ENCODE results near the gene GMDS. TPM values are rescaled to one million over a fixed set of nuclear protein-coding genes. Genes with fewer than 3 reads are reported as not detected.

Gene GMDS
- total RNA-seq, 3 donors from 2014 or later (not counting 1 experiment from before 2014, with no cell fraction given): 23.6 to 31.0 (median 26.4) TPM

DNA sequence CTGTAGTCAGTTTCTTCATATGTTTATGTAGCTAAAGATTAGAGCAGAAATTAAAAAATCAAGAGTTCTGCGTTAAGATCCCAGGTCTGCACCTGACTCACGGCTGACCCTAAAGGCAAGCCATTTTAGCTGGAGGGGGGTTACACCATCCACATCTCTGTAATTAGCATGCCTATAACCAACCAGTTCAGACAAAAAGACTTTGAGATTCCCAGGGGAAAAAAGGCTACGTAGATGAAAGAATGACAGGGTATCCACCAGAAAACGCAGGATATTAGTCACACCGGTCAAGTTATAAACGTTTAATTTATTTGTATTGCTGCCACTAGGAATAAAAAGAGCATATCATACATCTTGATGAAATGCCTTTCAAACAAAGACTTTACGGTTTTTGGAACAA lies 336.6 kb downstream of the GMDS start:
- no peak overlapping the region for H3K4me3 Mint-ChIP-seq
- Histone ChIP-seq H3K4me3 (ENCODE audit: low read length) (no peak overlapping the region), H3K9me3 (ENCODE audit: control insufficient read depth, insufficient read depth, low read length) (no peaks in the 10 kb centered on the region), H3K4me1 (ENCODE audit: control insufficient read depth, insufficient read depth, low read length) (no peaks in the 10 kb centered on the region), H3K36me3 (ENCODE audit: control insufficient read depth, insufficient read depth, low read length) (no peaks in the 10 kb centered on the region), H3K27me3 (ENCODE audit: control insufficient read depth, insufficient read depth, low read length) (no peaks in the 10 kb centered on the region), H3K27ac (ENCODE audit: low read length) (no peak overlapping the region)
- H3K27ac Mint-ChIP-seq: no peak overlapping the region
- H3K4me1 Mint-ChIP-seq: peaks cover 0 to 4% of the 10 kb centered on the region in 2 donors
- intact Hi-C loops (cut with micrococcal nuclease): no loop called here
- no peaks in the 10 kb centered on the region for H3K27me3 Mint-ChIP-seq (ENCODE audit: low read depth in 2 of 2)
- WGBS (ENCODE audit: insufficient coverage): 93% methylated on average over 7 of the region's 7 CpGs
- H3K36me3 Mint-ChIP-seq: no peaks in the 10 kb centered on the region
- ATAC-seq (no peak), DNase-seq (no peak)
- TF ChIP-seq, protein P1, sequence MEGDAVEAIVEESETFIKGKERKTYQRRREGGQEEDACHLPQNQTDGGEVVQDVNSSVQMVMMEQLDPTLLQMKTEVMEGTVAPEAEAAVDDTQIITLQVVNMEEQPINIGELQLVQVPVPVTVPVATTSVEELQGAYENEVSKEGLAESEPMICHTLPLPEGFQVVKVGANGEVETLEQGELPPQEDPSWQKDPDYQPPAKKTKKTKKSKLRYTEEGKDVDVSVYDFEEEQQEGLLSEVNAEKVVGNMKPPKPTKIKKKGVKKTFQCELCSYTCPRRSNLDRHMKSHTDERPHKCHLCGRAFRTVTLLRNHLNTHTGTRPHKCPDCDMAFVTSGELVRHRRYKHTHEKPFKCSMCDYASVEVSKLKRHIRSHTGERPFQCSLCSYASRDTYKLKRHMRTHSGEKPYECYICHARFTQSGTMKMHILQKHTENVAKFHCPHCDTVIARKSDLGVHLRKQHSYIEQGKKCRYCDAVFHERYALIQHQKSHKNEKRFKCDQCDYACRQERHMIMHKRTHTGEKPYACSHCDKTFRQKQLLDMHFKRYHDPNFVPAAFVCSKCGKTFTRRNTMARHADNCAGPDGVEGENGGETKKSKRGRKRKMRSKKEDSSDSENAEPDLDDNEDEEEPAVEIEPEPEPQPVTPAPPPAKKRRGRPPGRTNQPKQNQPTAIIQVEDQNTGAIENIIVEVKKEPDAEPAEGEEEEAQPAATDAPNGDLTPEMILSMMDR (IDR thresholded peaks at IDR 0.05): no peak
- H3K9me3 Mint-ChIP-seq: no peaks in the 10 kb centered on the region

DNA sequence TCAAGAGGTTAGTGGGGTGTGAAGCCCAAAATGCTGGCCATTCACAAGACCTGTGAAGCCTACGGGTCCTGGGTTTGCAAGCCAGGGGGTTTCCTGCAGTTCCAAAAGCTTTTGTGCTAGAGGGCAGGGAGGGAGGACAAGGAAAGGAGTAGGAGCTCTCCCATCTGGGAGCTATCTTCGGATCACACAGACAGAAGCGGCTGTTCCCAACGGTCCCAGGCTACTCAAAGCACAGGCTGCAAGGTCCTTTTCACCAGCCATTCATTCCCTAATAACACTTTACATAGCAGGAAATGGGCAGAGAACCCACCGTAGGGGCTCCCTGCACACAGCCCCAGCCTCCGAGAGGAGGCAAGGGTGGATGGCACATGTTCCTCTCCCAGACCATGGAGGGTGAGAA lies 338.8 kb downstream of the GMDS start:
- H3K27ac Mint-ChIP-seq: no peak overlapping the region
- H3K4me1 Mint-ChIP-seq: no peaks in the 10 kb centered on the region
- no peak for ATAC-seq
- no peaks in the 10 kb centered on the region for H3K36me3 ChIP-seq (ENCODE audit: control insufficient read depth, insufficient read depth, low read length)
- no peaks in the 10 kb centered on the region for H3K36me3 Mint-ChIP-seq
- H3K9me3 ChIP-seq (ENCODE audit: control insufficient read depth, insufficient read depth, low read length): no peaks in the 10 kb centered on the region
- no peaks in the 10 kb centered on the region for H3K4me1 ChIP-seq (ENCODE audit: control insufficient read depth, insufficient read depth, low read length)
- TF ChIP-seq, protein P1 (IDR thresholded peaks at IDR 0.05): no peak
- intact Hi-C loops (cut with micrococcal nuclease): no loop called here
- H3K4me3 Mint-ChIP-seq: no peak overlapping the region
- no peak for DNase-seq
- 92% methylated on average over 6 of the region's 6 CpGs for WGBS (ENCODE audit: insufficient coverage)
- no peak overlapping the region for H3K27ac ChIP-seq (ENCODE audit: low read length)
- no peaks in the 10 kb centered on the region for H3K27me3 Mint-ChIP-seq (ENCODE audit: low read depth in 2 of 2)
- H3K4me3 ChIP-seq (ENCODE audit: low read length): no peak overlapping the region
- H3K9me3 Mint-ChIP-seq: no peaks in the 10 kb centered on the region
- no peaks in the 10 kb centered on the region for H3K27me3 ChIP-seq (ENCODE audit: control insufficient read depth, insufficient read depth, low read length)

- no peak overlapping the region for H3K4me3 Mint-ChIP-seq
- Histone ChIP-seq H3K27me3 (ENCODE audit: control insufficient read depth, insufficient read depth, low read length) (no peaks in the 10 kb centered on the region), H3K9me3 (ENCODE audit: control insufficient read depth, insufficient read depth, low read length) (no peaks in the 10 kb centered on the region), H3K4me3 (ENCODE audit: low read length) (no peak overlapping the region), H3K4me1 (ENCODE audit: control insufficient read depth, insufficient read depth, low read length) (no peaks in the 10 kb centered on the region), H3K36me3 (ENCODE audit: control insufficient read depth, insufficient read depth, low read length) (no peaks in the 10 kb centered on the region), H3K27ac (ENCODE audit: low read length) (no peak overlapping the region)
- intact Hi-C loops (cut with micrococcal nuclease): no loop called here
- ATAC-seq (no peak), DNase-seq (no peak)
- no peaks in the 10 kb centered on the region for H3K36me3 Mint-ChIP-seq
- WGBS (ENCODE audit: insufficient coverage): no CpG with 5 or more reads among the region's 1 CpG
- H3K27me3 Mint-ChIP-seq (ENCODE audit: low read depth in 2 of 2): no peaks in the 10 kb centered on the region
- H3K4me1 Mint-ChIP-seq: no peaks in the 10 kb centered on the region
- TF ChIP-seq, protein P1 (IDR thresholded peaks at IDR 0.05): no peak
- no peak overlapping the region for H3K27ac Mint-ChIP-seq
- no peaks in the 10 kb centered on the region for H3K9me3 Mint-ChIP-seq
Measured at GRCh38 chr6:1906014-1906413, 339.4 kb downstream of the GMDS start.

- Histone ChIP-seq H3K27ac (ENCODE audit: low read length) (no peak overlapping the region), H3K9me3 (ENCODE audit: control insufficient read depth, insufficient read depth, low read length) (no peaks in the 10 kb centered on the region), H3K4me3 (ENCODE audit: low read length) (no peak overlapping the region), H3K27me3 (ENCODE audit: control insufficient read depth, insufficient read depth, low read length) (no peaks in the 10 kb centered on the region), H3K36me3 (ENCODE audit: control insufficient read depth, insufficient read depth, low read length) (no peaks in the 10 kb centered on the region), H3K4me1 (ENCODE audit: control insufficient read depth, insufficient read depth, low read length) (no peaks in the 10 kb centered on the region)
- DNase-seq (no peak), ATAC-seq (no peak)
- intact Hi-C loops (cut with micrococcal nuclease): no loop called here
- TF ChIP-seq, protein P1 (IDR thresholded peaks at IDR 0.05): no peak
- Mint-ChIP-seq H3K4me1 (no peaks in the 10 kb centered on the region), H3K4me3 (no peak overlapping the region), H3K36me3 (no peaks in the 10 kb centered on the region), H3K27me3 (ENCODE audit: low read depth in 2 of 2) (no peaks in the 10 kb centered on the region), H3K9me3 (no peaks in the 10 kb centered on the region), H3K27ac (no peak overlapping the region)
- WGBS (ENCODE audit: insufficient coverage): 97% methylated on average over 6 of the region's 6 CpGs
Measured at GRCh38 chr6:1904898-1905297, 340.5 kb downstream of the GMDS start.
